ENCODE measurements around the gene ENOX2. TPM values are rescaled to one million over a fixed set of nuclear protein-coding genes. Genes with fewer than 3 reads are reported as not detected.

ENOX2 gene
- 14.2 TPM for total RNA-seq (2013)
- 10 to 100 TPM in 2 of 3 donors, 1 to 10 TPM in 1; 6.8 to 22.1 (median 14.7) TPM for polyA plus RNA-seq
- polyA minus RNA-seq: 6.8 and 12.7 TPM in 2 replicates
- total RNA-seq: 2.4 to 19.1 (median 11.9) reads per million in 11 experiments

DNA sequence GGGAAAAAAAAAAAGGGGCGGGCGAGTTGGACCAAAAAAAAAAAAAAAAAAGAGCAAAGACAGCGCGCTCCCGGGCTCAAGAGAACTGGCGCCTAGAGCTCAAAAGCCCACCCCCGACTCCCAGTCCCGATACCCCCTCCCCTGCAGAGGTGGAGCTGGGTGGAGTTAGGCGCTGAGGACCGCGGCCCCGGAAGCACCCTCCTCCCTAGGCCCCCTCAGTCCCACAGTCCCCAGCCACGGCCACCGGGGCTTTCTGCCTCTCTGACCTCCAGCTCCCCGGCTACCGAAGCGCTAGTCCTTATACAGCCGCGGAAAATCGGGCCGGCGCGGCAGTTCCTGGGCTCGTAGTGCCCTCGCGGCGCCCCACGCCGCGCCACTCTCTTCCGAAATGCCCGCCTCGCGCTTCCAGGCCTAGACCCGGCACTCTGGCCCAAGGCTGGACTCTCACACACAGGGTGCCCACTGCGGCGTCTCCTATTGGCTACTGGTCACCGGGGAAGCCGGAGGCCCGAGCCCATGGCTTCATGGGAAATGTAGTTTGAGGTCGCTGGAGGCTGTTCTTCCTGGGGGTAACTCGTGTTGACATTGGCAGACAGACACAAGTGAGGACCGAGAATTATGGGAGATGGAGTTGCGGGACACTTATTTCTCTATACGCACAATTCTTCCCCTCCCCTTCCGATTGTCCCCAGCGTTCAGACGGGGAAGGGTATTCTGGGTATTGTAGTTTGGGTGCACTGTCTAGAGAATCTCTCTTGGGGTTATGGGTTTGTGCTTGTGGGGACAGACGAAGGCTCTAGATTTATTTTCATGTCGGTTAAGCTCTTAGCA, at the start of gene ENOX2:
ENOX2 (minus strand) TSS at position 427 of the 831 bp plus-strand sequence. CDS start 199,993 bp downstream, outside the sequence.
- Mint-ChIP-seq H3K27ac (peak within 1 kb of the TSS in 1 of 7 donors; percentile 60), H3K9me3 (peaks cover 0 to 2% (median 0%) of the 10 kb centered on the region in 7 donors), H3K36me3 (peaks cover 3 to 12% of the 10 kb centered on the region in 2 donors), H3K4me1 (peaks cover 10% of the 10 kb centered on the region), H3K4me3 (no peak within 1 kb of the TSS), H3K27me3 (ENCODE audit: low read depth in 3 of 3) (peaks cover 0 to 5% (median 1%) of the 10 kb centered on the region in 3 donors)
- H3K79me2 ChIP-seq (ENCODE audit: insufficient read depth, low read length): peaks cover 5% of the 10 kb centered on the region
- TF ChIP-seq, protein P1, sequence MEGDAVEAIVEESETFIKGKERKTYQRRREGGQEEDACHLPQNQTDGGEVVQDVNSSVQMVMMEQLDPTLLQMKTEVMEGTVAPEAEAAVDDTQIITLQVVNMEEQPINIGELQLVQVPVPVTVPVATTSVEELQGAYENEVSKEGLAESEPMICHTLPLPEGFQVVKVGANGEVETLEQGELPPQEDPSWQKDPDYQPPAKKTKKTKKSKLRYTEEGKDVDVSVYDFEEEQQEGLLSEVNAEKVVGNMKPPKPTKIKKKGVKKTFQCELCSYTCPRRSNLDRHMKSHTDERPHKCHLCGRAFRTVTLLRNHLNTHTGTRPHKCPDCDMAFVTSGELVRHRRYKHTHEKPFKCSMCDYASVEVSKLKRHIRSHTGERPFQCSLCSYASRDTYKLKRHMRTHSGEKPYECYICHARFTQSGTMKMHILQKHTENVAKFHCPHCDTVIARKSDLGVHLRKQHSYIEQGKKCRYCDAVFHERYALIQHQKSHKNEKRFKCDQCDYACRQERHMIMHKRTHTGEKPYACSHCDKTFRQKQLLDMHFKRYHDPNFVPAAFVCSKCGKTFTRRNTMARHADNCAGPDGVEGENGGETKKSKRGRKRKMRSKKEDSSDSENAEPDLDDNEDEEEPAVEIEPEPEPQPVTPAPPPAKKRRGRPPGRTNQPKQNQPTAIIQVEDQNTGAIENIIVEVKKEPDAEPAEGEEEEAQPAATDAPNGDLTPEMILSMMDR (IDR thresholded peaks at IDR 0.05): no peak
- H3K4me3 ChIP-seq (replicated peaks in 1 of 3; ENCODE audit: low read depth in 2 of 3, low read length in 3 of 3): peak within 1 kb of the TSS; percentile 47 to 85 (median 80)
- peak within 1 kb of the TSS; percentile 70 to 85 for H3K27ac ChIP-seq (ENCODE audit: low read depth in 1 of 2, low read length in 2 of 2)
- intact Hi-C loops (cut with micrococcal nuclease): loop anchor here in 1 of 2 donors (10.0 kb wide), 1 partner anchor 498 kb away; the partner anchor contains the start of gene RBMX2
- peak within 1 kb of the TSS; percentile 79 for H3K9ac ChIP-seq (ENCODE audit: insufficient read depth, low read length, poor library complexity, severe bottlenecking)
- peaks cover 4 to 12% of the 10 kb centered on the region in 2 donors for H3K36me3 ChIP-seq (replicated peaks in 1 of 2; ENCODE audit: control insufficient read depth in 1 of 2, insufficient read depth in 2 of 2, low read length in 2 of 2)
- peaks cover 0 to 2% of the 10 kb centered on the region in 2 donors for H3K27me3 ChIP-seq (ENCODE audit: control insufficient read depth in 2 of 2, insufficient read depth in 2 of 2, low read length in 2 of 2)
- peak; percentile 90 to 92 (median 91) for DNase-seq
- peak within 1 kb of the TSS; percentile 81 for H2AFZ ChIP-seq (ENCODE audit: insufficient read depth, low read depth, low read length, poor library complexity, severe bottlenecking)
- H4K20me1 ChIP-seq (ENCODE audit: insufficient read depth, low read length): no peaks in the 10 kb centered on the region
- peak within 1 kb of the TSS; percentile 76 for H3K4me2 ChIP-seq (replicated peaks; ENCODE audit: extremely low read depth, low read length, poor library complexity, severe bottlenecking)
- H3K4me1 ChIP-seq (ENCODE audit: control insufficient read depth in 1 of 2, insufficient read depth in 2 of 2, low read length in 2 of 2): peaks cover 6 to 12% of the 10 kb centered on the region in 2 donors
- no CpG with 5 or more reads among the region's 50 CpGs for WGBS (ENCODE audit: insufficient coverage)
- no peaks in the 10 kb centered on the region for H3K9me3 ChIP-seq (replicated peaks in 1 of 2; ENCODE audit: control insufficient read depth in 1 of 2, insufficient read depth in 1 of 2, low read length in 2 of 2)

DNA sequence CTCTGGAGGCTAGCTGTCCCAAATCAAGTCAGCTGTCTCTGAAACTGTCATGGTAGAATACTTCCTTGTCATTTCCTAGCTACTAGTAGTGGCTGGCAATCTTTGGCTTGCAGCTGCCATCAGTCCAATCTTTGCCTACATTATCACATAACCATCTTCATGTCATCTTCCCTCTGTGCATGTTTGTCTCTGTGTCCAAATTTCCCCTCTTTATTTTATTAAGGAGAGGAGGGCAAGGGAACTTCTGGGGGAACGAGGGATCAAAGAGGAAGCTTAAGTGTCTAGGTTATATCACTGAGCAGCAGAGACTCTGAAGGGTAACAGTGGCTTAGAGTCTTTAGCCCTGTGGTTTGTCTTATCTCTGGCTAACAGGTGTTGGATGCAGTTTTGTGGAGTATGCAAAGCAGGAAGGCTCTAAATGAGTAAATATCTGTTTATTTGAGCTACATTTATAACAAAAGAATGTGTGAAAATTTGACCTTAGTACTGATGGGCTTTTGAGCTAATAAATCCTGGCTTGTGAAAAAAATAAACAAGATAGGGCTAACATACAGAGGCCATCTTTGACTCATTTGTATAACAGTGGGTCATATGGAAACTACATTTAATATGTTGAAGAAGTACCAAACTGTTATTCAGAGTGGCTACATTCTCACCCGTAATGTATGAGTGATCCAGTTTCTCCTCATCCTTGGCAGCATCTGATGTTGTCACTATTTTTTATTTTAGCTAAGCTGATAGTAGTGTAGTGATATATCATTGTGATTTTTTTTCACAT, 49.4 kb upstream of the ENOX2 start:
- intact Hi-C loops (cut with micrococcal nuclease): no loop called here
- no CpG with 5 or more reads among the region's 2 CpGs for WGBS (ENCODE audit: insufficient coverage)
- H3K4me3 Mint-ChIP-seq: no peak overlapping the region
- H3K4me3 ChIP-seq (replicated peaks in 1 of 3; ENCODE audit: low read depth in 2 of 3, low read length in 3 of 3): no peak overlapping the region
- H3K79me2 ChIP-seq (ENCODE audit: insufficient read depth, low read length): no peaks in the 10 kb centered on the region
- no peak for DNase-seq
- H3K36me3 Mint-ChIP-seq: no peaks in the 10 kb centered on the region
- no peak overlapping the region for H2AFZ ChIP-seq (ENCODE audit: insufficient read depth, low read depth, low read length, poor library complexity, severe bottlenecking)
- H3K27me3 ChIP-seq (ENCODE audit: control insufficient read depth in 2 of 2, insufficient read depth in 2 of 2, low read length in 2 of 2): no peaks in the 10 kb centered on the region
- H3K27me3 Mint-ChIP-seq (ENCODE audit: low read depth in 3 of 3): peaks cover 0 to 1% (median 0%) of the 10 kb centered on the region in 3 donors
- peaks cover 0 to 11% (median 2%) of the 10 kb centered on the region in 7 donors for H3K9me3 Mint-ChIP-seq
- no peaks in the 10 kb centered on the region for H3K4me1 Mint-ChIP-seq
- no peak overlapping the region for H3K4me2 ChIP-seq (replicated peaks; ENCODE audit: extremely low read depth, low read length, poor library complexity, severe bottlenecking)
- H3K27ac Mint-ChIP-seq: no peak overlapping the region
- no peak overlapping the region for H3K27ac ChIP-seq (ENCODE audit: low read depth in 1 of 2, low read length in 2 of 2)
- no peak overlapping the region for H3K9ac ChIP-seq (ENCODE audit: insufficient read depth, low read length, poor library complexity, severe bottlenecking)
- H3K36me3 ChIP-seq (replicated peaks in 1 of 2; ENCODE audit: control insufficient read depth in 1 of 2, insufficient read depth in 2 of 2, low read length in 2 of 2): no peaks in the 10 kb centered on the region
- no peaks in the 10 kb centered on the region for H3K9me3 ChIP-seq (replicated peaks in 1 of 2; ENCODE audit: control insufficient read depth in 1 of 2, insufficient read depth in 1 of 2, low read length in 2 of 2)
- TF ChIP-seq, protein P1 (IDR thresholded peaks at IDR 0.05): no peak
- no peaks in the 10 kb centered on the region for H3K4me1 ChIP-seq (ENCODE audit: control insufficient read depth in 1 of 2, insufficient read depth in 2 of 2, low read length in 2 of 2)
- no peaks in the 10 kb centered on the region for H4K20me1 ChIP-seq (ENCODE audit: insufficient read depth, low read length)

Data from CD14-positive monocyte (primary cell).